IMR-90 (cell line): ENCODE measurements around the gene RBM28. TPM values are rescaled to one million over a fixed set of nuclear protein-coding genes. Genes with fewer than 3 reads are reported as not detected.

Experiments
- ATAC-seq: fragments of 200-7000 bp; cut with Tn5 transposase; 2 replicates; pipeline ENCODE4 v1.9.1; 2020; ENCODE audit warnings: low read depth, mild to moderate bottlenecking, moderate library complexity
- BruUV-seq: library from RNA; stranded (reverse); fragments of 400-500 nt; replicated peaks from 2 replicates; lab custom pipeline; 2021; lab: Mats Ljungman, UMichigan
- CTCF ChIA-PET: fragments of 300-600 bp; formaldehyde crosslinking; extraction: SDS; loops from one replicate; lab custom pipeline; 2021; ENCODE audit warnings: antibody characterized with exemption; lab: Yijun Ruan, JAX
- POLR2A ChIA-PET: fragments of 300-600 bp; sonication (Branson Sonifier 250); formaldehyde crosslinking; loops from one replicate; lab custom pipeline; 2022; ENCODE audit warnings: antibody characterized with exemption; ENCODE audit not compliant: unreplicated experiment; lab: Charles Lee
- DNase-seq: peaks from one replicate; pipeline ENCODE4 v3.0.0; 2013
- H2AFZ ChIP-seq: replicated peaks from 2 replicates; pipeline ENCODE3; 2013; ENCODE audit warnings: low read length, mild to moderate bottlenecking; ENCODE audit not compliant: poor library complexity
- H2AK5ac ChIP-seq: 2 replicates; pipeline ENCODE4 v1.6.1; 2013; ENCODE audit warnings: low read depth, low read length, inconsistent platforms
- H2AK9ac ChIP-seq: replicated peaks from 2 replicates; pipeline ENCODE3; 2013; ENCODE audit warnings: mild to moderate bottlenecking, low read depth, low read length, moderate library complexity; ENCODE audit not compliant: poor library complexity
- H2BK120ac ChIP-seq: 2 replicates; pipeline ENCODE4 v1.6.1; 2013; ENCODE audit warnings: low read depth, low read length, inconsistent platforms
- H2BK15ac ChIP-seq: 3 replicates; pipeline ENCODE4 v1.6.1; 2013; ENCODE audit warnings: low read depth, low read length, inconsistent platforms
- H2BK20ac ChIP-seq: 2 replicates; pipeline ENCODE4 v1.6.1; 2013; ENCODE audit warnings: low read depth, mild to moderate bottlenecking, inconsistent platforms, low read length, moderate library complexity
- H2BK5ac ChIP-seq: 2 replicates; pipeline ENCODE4 v1.6.1; 2013; ENCODE audit warnings: mild to moderate bottlenecking, low read depth, low read length, inconsistent platforms; ENCODE audit not compliant: poor library complexity, severe bottlenecking
- H3K14ac ChIP-seq: replicated peaks from 2 replicates; pipeline ENCODE4 v1.6.1; 2013; ENCODE audit warnings: low read depth, low read length, inconsistent platforms
- H3K18ac ChIP-seq: 2 replicates; pipeline ENCODE4 v1.6.1; 2013; ENCODE audit warnings: low read depth, low read length, control low read depth
- H3K23ac ChIP-seq: 2 replicates; pipeline ENCODE4 v1.6.1; 2013; ENCODE audit warnings: low read depth, low read length, inconsistent platforms
- H3K27ac ChIP-seq: 2 replicates; pipeline ENCODE4 v1.5.1; 2013; ENCODE audit warnings: mild to moderate bottlenecking, control low read depth, low read length; ENCODE audit not compliant: insufficient read depth
- H3K27me3 ChIP-seq: 2 replicates; pipeline ENCODE4 v1.6.1; 2013; ENCODE audit warnings: low read length; ENCODE audit not compliant: control insufficient read depth, insufficient read depth
- H3K36me3 ChIP-seq: 2 replicates; pipeline ENCODE4 v1.6.1; 2013; ENCODE audit warnings: low read length, mixed read lengths; ENCODE audit not compliant: control insufficient read depth, insufficient read depth
- H3K4ac ChIP-seq: 2 replicates; pipeline ENCODE4 v1.6.1; 2013; ENCODE audit warnings: low read depth, low read length, inconsistent platforms
- H3K4me1 ChIP-seq: 2 replicates; pipeline ENCODE4 v1.6.1; 2013; ENCODE audit warnings: low read length, mixed read lengths; ENCODE audit not compliant: control insufficient read depth, insufficient read depth
- H3K4me2 ChIP-seq: 2 replicates; pipeline ENCODE4 v1.6.1; 2013; ENCODE audit warnings: low read depth, mild to moderate bottlenecking, control low read depth, low read length, moderate library complexity
- H3K4me3 ChIP-seq: 2 replicates; pipeline ENCODE4 v1.5.1; 2013; ENCODE audit warnings: low read depth, mild to moderate bottlenecking, control low read depth, low read length, moderate library complexity; ENCODE audit not compliant: insufficient read depth
- H3K56ac ChIP-seq: 2 replicates; pipeline ENCODE4 v1.6.1; 2013; ENCODE audit warnings: low read length, inconsistent platforms; ENCODE audit not compliant: insufficient read depth; ENCODE audit errors: extremely low read depth
- H3K79me1 ChIP-seq, 2 experiments: 2 replicates each; pipeline ENCODE4 v1.6.1; 2013; ENCODE audit warnings: low read length in 2 of 2, inconsistent platforms in 1 of 2, low read depth in 1 of 2
- H3K9ac ChIP-seq: 2 replicates; pipeline ENCODE4 v1.6.1; 2013; ENCODE audit warnings: low read depth, low read length, control low read depth
- H3K9me1 ChIP-seq: 2 replicates; pipeline ENCODE4 v1.6.1; 2013; ENCODE audit warnings: low read length, inconsistent platforms; ENCODE audit not compliant: insufficient read depth
- H3K9me3 ChIP-seq: 2 replicates; pipeline ENCODE4 v1.6.1; 2013; ENCODE audit warnings: low read length; ENCODE audit not compliant: control insufficient read depth, insufficient read depth
- H4K20me1 ChIP-seq: 2 replicates; pipeline ENCODE4 v1.6.1; 2013; ENCODE audit warnings: low read length, inconsistent platforms; ENCODE audit not compliant: insufficient read depth
- H4K5ac ChIP-seq: 2 replicates; pipeline ENCODE4 v1.6.1; 2013; ENCODE audit warnings: mild to moderate bottlenecking, low read depth, low read length, control low read depth
- H4K8ac ChIP-seq, 2 experiments: 2 replicates each; pipeline ENCODE4 v1.6.1; 2013; ENCODE audit warnings: low read depth in 2 of 2, low read length in 2 of 2, control low read depth in 1 of 2, inconsistent platforms in 1 of 2
- H4K91ac ChIP-seq: 2 replicates; pipeline ENCODE4 v1.6.1; 2013; ENCODE audit warnings: low read depth, low read length, inconsistent platforms; ENCODE audit not compliant: insufficient read depth
- CEBPB ChIP-seq: IDR thresholded peaks from 2 replicates; pipeline ENCODE4 v1.6.1; 2012; ENCODE audit warnings: low read depth, low read length, improper control_type of control experiment
- MAFK ChIP-seq: IDR thresholded peaks from 2 replicates; pipeline ENCODE4 v1.6.1; 2012; ENCODE audit warnings: low read depth, low read length, improper control_type of control experiment
- POLR2A ChIP-seq: IDR thresholded peaks from 2 replicates; pipeline ENCODE4 v1.6.1; 2012; ENCODE audit warnings: mild to moderate bottlenecking, low read depth, low read length
- RAD21 ChIP-seq: IDR thresholded peaks from 2 replicates; pipeline ENCODE4 v1.6.1; 2012; ENCODE audit warnings: low read length, improper control_type of control experiment
- RCOR1 ChIP-seq: IDR thresholded peaks from 2 replicates; pipeline ENCODE4 v1.6.1; 2012; ENCODE audit warnings: mild to moderate bottlenecking, low read length, improper control_type of control experiment; ENCODE audit not compliant: insufficient replicate concordance
- SMC3 ChIP-seq: fragments of 150-350 bp; IDR thresholded peaks from 2 replicates; pipeline ENCODE4 v1.6.1; 2016; ENCODE audit warnings: low read depth, mild to moderate bottlenecking, antibody characterized with exemption, low read length, moderate library complexity
- WGBS, 2 experiments: methylation state at CpG; one replicate each; pipeline versions ENCODE4 v1.1.5 to v1.1.7; 2013; ENCODE audit warnings: missing lambda C conversion rate in 2 of 2; ENCODE audit not compliant: insufficient read length in 1 of 2; ENCODE audit errors: extremely low coverage in 2 of 2; 5-methylcytosine and 5-hydroxymethylcytosine counted together
- dilution Hi-C: fragments of 300-500 bp; cut with HindIII; formaldehyde crosslinking; loops from one replicate; pipeline ENCODE4 v1.14.3; 2018; ENCODE audit warnings: low sequenced_read_pairs; ENCODE audit not compliant: unreplicated experiment
- in situ Hi-C: fragments of 300-500 bp; cut with MboI; formaldehyde crosslinking; loops from 3 replicates; pipeline ENCODE4 v1.14.3; 2019; ENCODE audit warnings: low sequenced_read_pairs, inconsistent platforms, mixed read lengths
- intact Hi-C: fragments of 100-400 bp; cut with micrococcal nuclease; formaldehyde crosslinking; loops from 2 replicates; pipeline ENCODE4 v1.10.0; 2022
- polyA plus RNA-seq, 3 experiments: library from polyadenylated mRNA; depleted of rRNA; stranded (reverse); fragments of >200 nt; gene quantifications; 2 replicates each; pipeline ENCODE4 v1.2.3, GENCODE V29; 2012; ENCODE audit warnings: low replicate concordance in 1 of 3
- total RNA-seq: library from RNA; depleted of rRNA; stranded (reverse); fragments of >200 nt; gene quantifications from 2 replicates; pipeline ENCODE4 v1.2.3, GENCODE V29; 2012

Gene RBM28
- total and polyA plus RNA-seq, 2 of the 4 experiments (the other 2 are of a cell fraction), result 12.4 to 20.4 TPM

DNA sequence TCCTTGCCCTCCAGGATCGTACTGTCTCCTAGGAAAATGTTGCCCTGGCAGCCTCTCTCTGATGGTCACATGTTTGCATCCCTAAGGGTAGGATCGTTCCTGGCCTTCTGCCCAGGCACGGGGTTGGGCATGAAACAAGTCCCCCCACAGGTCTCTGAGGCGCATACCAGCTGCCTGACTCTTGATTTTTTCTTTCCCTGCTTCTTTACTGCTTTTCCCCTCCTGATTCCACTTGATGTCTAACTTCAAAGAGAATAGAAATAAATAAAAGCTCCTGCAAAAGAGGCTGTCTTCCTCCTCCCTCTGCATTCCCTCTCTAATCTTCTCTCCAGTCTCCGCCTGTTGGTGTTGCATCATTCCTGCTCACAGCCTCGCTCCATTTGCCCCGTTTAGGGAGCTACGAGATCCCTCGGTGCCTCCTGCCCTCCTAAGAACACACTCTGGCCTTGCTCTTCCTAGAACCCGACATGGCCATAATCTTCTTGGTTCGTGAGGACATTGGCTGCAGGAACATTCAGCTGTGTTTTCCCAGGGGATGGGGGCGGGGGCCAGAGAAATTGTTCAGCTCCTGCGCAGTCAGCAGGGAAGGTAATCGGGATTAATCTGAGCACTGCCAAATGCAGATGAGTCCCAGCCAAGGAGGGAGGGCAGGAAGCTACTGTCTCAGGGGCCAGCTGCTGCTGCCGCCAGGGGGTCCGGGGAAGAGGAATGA lies 76.7 kb downstream of the RBM28 start:
- POLR2A ChIA-PET, result no interaction called here

More for the DNA sequence above, 76.7 kb downstream of the RBM28 start:
- in situ Hi-C loops (no loop called here), intact Hi-C loops (no loop called here), dilution Hi-C loops (no loop called here)
- peak overlapping the region; percentile 69; the same call in 2 of the 3 replicates for H2BK15ac ChIP-seq
- H3K4me3 ChIP-seq, result no peak overlapping the region
- peak overlapping the region; percentile 86 for H2BK20ac ChIP-seq
- H3K23ac ChIP-seq, result peak overlapping the region; percentile 81
- peak overlapping the region; percentile 91 for H4K91ac ChIP-seq
- H2AK9ac ChIP-seq, result peak overlapping the region; percentile 3
- H3K4ac ChIP-seq, result peak overlapping the region; percentile 88
- peak overlapping the region; percentile 87 for H2BK120ac ChIP-seq
- peak overlapping the region; percentile 79; the same call in 1 of the 2 replicates for H3K14ac ChIP-seq
- peak overlapping the region; percentile 19; the same call in 1 of the 2 replicates for H3K9ac ChIP-seq
- BruUV-seq, result no TSS peak
- no peak overlapping the region for H2BK5ac ChIP-seq
- H3K79me1 ChIP-seq, result no peaks in the 10 kb centered on the region
- H3K56ac ChIP-seq, result peak overlapping the region; percentile 32; the same call in 1 of the 2 replicates
- H3K18ac ChIP-seq, result peak overlapping the region; percentile 25; the same call in 1 of the 2 replicates
- H4K5ac ChIP-seq, result peak overlapping the region; percentile 18; the same call in 1 of the 2 replicates
- no peak overlapping the region; the same call in 1 of the 2 replicates for H2AK5ac ChIP-seq
- H3K4me1 ChIP-seq, result peaks cover 12% of the 10 kb centered on the region
- H3K4me2 ChIP-seq, result peak overlapping the region; percentile 54
- 9% methylated on average over 6 of the region's 16 CpGs; no CpG with 5 or more reads in 1 of the 2 experiments for WGBS, 2 experiments
- H3K36me3 ChIP-seq, result no peaks in the 10 kb centered on the region
- H4K8ac ChIP-seq, result peak overlapping the region; percentile 23 to 93; a peak in 3 of 4 replicates
- H3K9me1 ChIP-seq, result peaks cover 3% of the 10 kb centered on the region; the same call in 1 of the 2 replicates
- CTCF ChIA-PET, result interaction anchor here (1.1 to 1.3 kb wide), 2 partner anchors 8 to 54 kb away, joined by 3 read pairs; no protein-coding TSS in a partner anchor
- H4K20me1 ChIP-seq, result no peaks in the 10 kb centered on the region
- ATAC-seq (peak; percentile 76), DNase-seq (peak; percentile 45)
- H3K27ac ChIP-seq, result peak overlapping the region; percentile 18
- H3K27me3 ChIP-seq, result peaks cover 41% of the 10 kb centered on the region
- no peaks in the 10 kb centered on the region for H3K9me3 ChIP-seq
- no peak for TF ChIP-seq MAFK
- TF ChIP-seq SMC3, result no peak
- TF ChIP-seq RAD21, result no peak
- no peak for TF ChIP-seq POLR2A
- TF ChIP-seq RCOR1, result no peak
- TF ChIP-seq CEBPB, result peak; percentile 94
- H2AFZ ChIP-seq, result peak overlapping the region; percentile 91
